ENCODE data around the gene SCTR. TPM values are rescaled to one million over a fixed set of nuclear protein-coding genes. Genes with fewer than 3 reads are reported as not detected.

The SCTR gene
- total RNA-seq: not detected in 2 replicates
- long read RNA-seq: 0 reads

- no peaks in the 10 kb centered on the region for H3K36me3 Mint-ChIP-seq (ENCODE audit: unreplicated experiment)
- H3K9me3 Mint-ChIP-seq (ENCODE audit: unreplicated experiment): no peaks in the 10 kb centered on the region
- no peak within 1 kb of the TSS for H3K4me3 Mint-ChIP-seq (ENCODE audit: unreplicated experiment)
- peak; percentile 80 for DNase-seq (ENCODE audit: extremely low spot score, unreplicated experiment)
- peaks cover 67% of the 10 kb centered on the region for H3K27me3 Mint-ChIP-seq (ENCODE audit: unreplicated experiment)
- no peak within 1 kb of the TSS for H3K27ac Mint-ChIP-seq (ENCODE audit: unreplicated experiment)
- no peak for TF ChIP-seq CTCF (IDR thresholded peaks at IDR 0.05)
- H3K4me1 Mint-ChIP-seq (ENCODE audit: unreplicated experiment): no peaks in the 10 kb centered on the region
Observed at GRCh38 chr2:119523952-119524694, at the start of gene SCTR. TSS of gene SCTR (minus strand) at chr2:119524483. CDS start at chr2:119524226, 257 bp downstream.

DNA sequence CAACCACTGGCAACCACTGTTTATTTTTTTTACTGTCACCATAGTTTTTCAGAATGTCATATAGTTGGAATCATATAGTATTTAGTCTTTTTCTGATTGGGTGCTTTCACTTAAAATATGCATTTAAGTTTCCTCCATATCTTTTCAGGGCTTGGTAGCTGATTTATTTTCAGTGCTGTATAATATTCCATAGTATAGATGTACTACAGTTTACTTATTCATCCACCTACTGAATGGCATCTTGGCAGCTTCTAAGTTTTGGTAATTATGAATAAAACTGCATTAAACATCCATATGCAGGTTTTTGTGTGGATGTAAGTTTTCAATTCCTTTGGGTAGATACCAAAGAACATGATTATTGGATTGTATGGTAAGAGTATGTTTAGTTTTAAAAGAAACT is 43.0 kb upstream of the SCTR start:
- peaks cover 9% of the 10 kb centered on the region for H3K27me3 Mint-ChIP-seq (ENCODE audit: unreplicated experiment)
- no peaks in the 10 kb centered on the region for H3K4me1 Mint-ChIP-seq (ENCODE audit: unreplicated experiment)
- H3K27ac Mint-ChIP-seq (ENCODE audit: unreplicated experiment): no peak overlapping the region
- H3K36me3 Mint-ChIP-seq (ENCODE audit: unreplicated experiment): no peaks in the 10 kb centered on the region
- no peak for DNase-seq (ENCODE audit: extremely low spot score, unreplicated experiment)
- H3K4me3 Mint-ChIP-seq (ENCODE audit: unreplicated experiment): no peak overlapping the region
- TF ChIP-seq CTCF (IDR thresholded peaks at IDR 0.05): no peak
- H3K9me3 Mint-ChIP-seq (ENCODE audit: unreplicated experiment): peaks cover 7% of the 10 kb centered on the region

GRCh38 chr2:119565481-119565880 is 41.2 kb upstream of the SCTR start:
- Mint-ChIP-seq H3K27me3 (ENCODE audit: unreplicated experiment) (peaks cover 9% of the 10 kb centered on the region), H3K9me3 (ENCODE audit: unreplicated experiment) (peaks cover 7% of the 10 kb centered on the region), H3K36me3 (ENCODE audit: unreplicated experiment) (no peaks in the 10 kb centered on the region), H3K27ac (ENCODE audit: unreplicated experiment) (no peak overlapping the region), H3K4me3 (ENCODE audit: unreplicated experiment) (no peak overlapping the region), H3K4me1 (ENCODE audit: unreplicated experiment) (no peaks in the 10 kb centered on the region)
- no peak for DNase-seq (ENCODE audit: extremely low spot score, unreplicated experiment)
- TF ChIP-seq CTCF (IDR thresholded peaks at IDR 0.05): no peak

DNA sequence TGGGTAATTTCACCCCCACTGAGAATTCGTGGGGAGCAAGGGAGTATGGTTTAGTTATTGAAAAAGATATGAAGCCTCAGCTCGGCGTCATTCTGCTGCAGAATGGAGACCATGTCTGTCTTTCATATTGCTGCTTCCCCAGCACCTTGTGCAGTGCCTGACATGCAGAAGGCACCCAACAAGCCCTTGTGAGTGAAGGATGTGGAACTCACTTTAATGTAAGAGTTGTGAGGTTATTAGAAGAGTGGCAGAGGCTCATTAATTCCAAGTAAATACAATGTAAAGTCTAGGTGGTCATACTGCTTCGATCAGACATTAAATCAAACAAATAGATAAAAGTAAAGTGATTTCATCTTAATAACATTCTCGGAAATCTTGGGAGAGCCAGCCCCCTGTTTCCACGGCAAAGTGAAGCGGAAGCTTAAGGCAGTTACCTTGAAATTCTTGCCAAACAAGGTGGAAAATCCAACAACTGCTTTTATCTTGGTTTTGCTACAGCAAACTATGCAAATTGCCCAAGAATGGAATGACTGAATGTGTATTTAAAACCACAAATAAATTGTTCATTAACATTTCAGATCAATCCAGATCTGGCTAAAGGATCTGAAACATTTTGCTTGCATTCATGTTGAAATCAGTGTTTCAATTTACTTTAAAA is 29.5 kb upstream of the SCTR start:
- Mint-ChIP-seq H3K27ac (ENCODE audit: unreplicated experiment) (no peak overlapping the region), H3K4me3 (ENCODE audit: unreplicated experiment) (no peak overlapping the region), H3K4me1 (ENCODE audit: unreplicated experiment) (no peaks in the 10 kb centered on the region), H3K27me3 (ENCODE audit: unreplicated experiment) (peaks cover 30% of the 10 kb centered on the region), H3K9me3 (ENCODE audit: unreplicated experiment) (no peaks in the 10 kb centered on the region), H3K36me3 (ENCODE audit: unreplicated experiment) (no peaks in the 10 kb centered on the region)
- TF ChIP-seq CTCF (IDR thresholded peaks at IDR 0.05): no peak
- no peak for DNase-seq (ENCODE audit: extremely low spot score, unreplicated experiment)

GRCh38 chr2:119552902-119553301 is 28.6 kb upstream of the SCTR start:
- H3K36me3 Mint-ChIP-seq (ENCODE audit: unreplicated experiment): no peaks in the 10 kb centered on the region
- DNase-seq (ENCODE audit: extremely low spot score, unreplicated experiment): no peak
- H3K4me3 Mint-ChIP-seq (ENCODE audit: unreplicated experiment): no peak overlapping the region
- no peaks in the 10 kb centered on the region for H3K4me1 Mint-ChIP-seq (ENCODE audit: unreplicated experiment)
- no peaks in the 10 kb centered on the region for H3K9me3 Mint-ChIP-seq (ENCODE audit: unreplicated experiment)
- H3K27ac Mint-ChIP-seq (ENCODE audit: unreplicated experiment): no peak overlapping the region
- TF ChIP-seq CTCF (IDR thresholded peaks at IDR 0.05): no peak
- H3K27me3 Mint-ChIP-seq (ENCODE audit: unreplicated experiment): peaks cover 30% of the 10 kb centered on the region

All from osteocyte (in vitro differentiated cells).